GM21528 (cell line): ENCODE results near the gene CDH5.
"Not testable (repeated sequence)": the region's sequence is repeated elsewhere in the genome, so short reads cannot be mapped to it uniquely, and the experiment has no call there.

ENCODE experiments used
- ATAC-seq: cut with Tn5 transposase; IDR thresholded peaks from one replicate; pipeline ENCODE4 v1.9.1; 2021; ENCODE audit warnings: mild to moderate bottlenecking, moderate library complexity; ENCODE audit not compliant: unreplicated experiment, low FRiP score

The CDH5 gene

DNA sequence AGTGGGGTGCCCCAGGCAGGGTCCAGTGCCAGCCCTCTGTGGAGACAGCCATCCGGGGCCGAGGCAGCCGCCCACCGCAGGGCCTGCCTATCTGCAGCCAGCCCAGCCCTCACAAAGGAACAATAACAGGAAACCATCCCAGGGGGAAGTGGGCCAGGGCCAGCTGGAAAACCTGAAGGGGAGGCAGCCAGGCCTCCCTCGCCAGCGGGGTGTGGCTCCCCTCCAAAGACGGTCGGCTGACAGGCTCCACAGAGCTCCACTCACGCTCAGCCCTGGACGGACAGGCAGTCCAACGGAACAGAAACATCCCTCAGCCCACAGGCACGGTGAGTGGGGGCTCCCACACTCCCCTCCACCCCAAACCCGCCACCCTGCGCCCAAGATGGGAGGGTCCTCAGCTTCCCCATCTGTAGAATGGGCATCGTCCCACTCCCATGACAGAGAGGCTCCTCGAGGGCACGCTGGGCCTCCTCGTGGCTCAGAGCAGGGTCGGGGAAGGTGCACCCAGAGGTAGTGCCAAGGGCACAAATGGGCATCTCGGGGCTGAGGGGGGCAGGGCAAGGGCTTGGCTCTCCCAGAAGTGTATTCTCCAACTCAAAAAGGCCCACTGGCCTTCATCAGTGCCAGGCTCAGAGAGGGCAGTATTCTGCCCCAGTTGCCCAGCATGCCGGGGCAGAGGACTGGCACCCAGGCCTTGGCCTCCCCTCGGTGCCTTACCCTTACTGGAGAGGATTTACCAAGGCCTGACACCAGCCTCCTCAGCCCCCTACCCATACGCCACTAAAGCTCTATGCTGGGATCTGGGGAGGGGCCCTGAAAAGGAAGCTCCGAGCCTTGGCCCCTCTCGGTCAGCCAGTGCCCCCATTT lies at the start of gene CDH5:
Gene CDH5 (plus strand): TSS at position 259 of the 867 bp plus-strand sequence. CDS start 12,647 bp downstream, outside the sequence.
- no peak for ATAC-seq

GRCh38 chr16:66318505-66318904 lies 48.0 kb upstream of the CDH5 start:
- ATAC-seq = no peak

DNA sequence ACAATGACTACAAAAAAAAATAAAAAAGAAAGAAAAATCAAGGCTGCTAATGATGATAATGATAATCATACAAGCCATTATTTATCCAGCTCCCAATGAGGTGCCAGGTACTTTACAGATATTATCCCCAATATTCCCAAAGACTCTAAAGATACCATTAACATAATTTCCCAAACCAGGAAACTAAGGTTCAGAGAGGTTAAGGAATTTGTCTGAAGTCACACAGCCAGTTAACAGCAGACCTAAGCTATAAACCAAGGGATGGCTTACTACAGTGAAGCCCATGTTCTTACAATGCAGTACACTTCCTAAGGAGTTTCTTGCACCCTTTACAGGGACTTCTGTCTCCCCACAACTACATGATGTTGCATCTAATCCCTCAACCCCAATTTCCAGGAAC lies 45.7 kb upstream of the CDH5 start:
- no peak for ATAC-seq

DNA sequence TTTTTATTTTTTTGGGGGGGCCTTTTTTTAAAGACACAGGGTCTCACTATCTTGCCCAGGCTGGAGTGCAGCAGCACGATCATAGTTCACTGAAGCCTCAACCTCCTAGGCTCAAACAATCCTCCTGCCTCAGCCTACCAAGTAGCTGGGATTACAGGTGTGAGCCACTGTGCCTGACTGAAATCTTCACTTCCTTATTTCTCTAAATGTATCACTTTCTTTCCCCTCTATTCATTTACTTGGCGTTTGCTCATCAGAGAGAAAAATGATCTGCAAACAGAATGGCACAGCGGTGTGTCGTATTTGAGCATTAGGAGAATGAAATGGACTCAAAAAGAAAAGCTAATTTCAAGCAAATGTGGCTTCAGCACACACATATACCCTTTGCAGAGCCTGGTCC lies 44.3 kb upstream of the CDH5 start:
- peak; percentile 74 for ATAC-seq

- ATAC-seq = no peak
Measured at GRCh38 chr16:66324815-66325515, 41.5 kb upstream of the CDH5 start.

GRCh38 chr16:66325717-66326376 lies 40.6 kb upstream of the CDH5 start:
- no peak for ATAC-seq

- ATAC-seq = no peak
Measured at GRCh38 chr16:66326991-66327513, 39.4 kb upstream of the CDH5 start.

GRCh38 chr16:66328282-66328681 lies 38.2 kb upstream of the CDH5 start:
- no peak for ATAC-seq

DNA sequence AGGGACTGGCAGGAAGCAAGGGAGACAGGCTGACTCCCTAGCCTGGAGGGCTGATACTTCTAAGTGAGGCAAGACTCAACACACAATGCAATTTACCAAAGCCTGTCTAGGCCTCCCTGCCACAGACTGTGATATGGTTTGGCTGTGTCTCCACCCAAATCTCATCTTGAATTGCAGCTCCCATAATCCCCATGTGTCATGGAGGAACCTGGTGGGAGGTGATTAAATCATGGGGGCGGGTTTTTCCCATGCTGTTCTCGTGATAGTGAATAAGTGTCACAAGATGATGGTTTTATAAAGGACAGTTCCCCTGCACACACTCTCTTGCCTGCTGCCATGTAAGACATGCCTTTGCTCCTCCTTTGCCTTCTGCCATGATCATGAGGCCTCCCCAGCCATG lies 35.0 kb upstream of the CDH5 start:
- ATAC-seq = not testable (repeated sequence)

- ATAC-seq = no peak
Measured at GRCh38 chr16:66332634-66333610, 33.6 kb upstream of the CDH5 start.

- ATAC-seq = no peak
Measured at GRCh38 chr16:66334853-66335574, 31.5 kb upstream of the CDH5 start.

- no peak for ATAC-seq
Measured at GRCh38 chr16:66335704-66336329, 30.7 kb upstream of the CDH5 start.

- ATAC-seq = no peak
Measured at GRCh38 chr16:66337463-66338188, 28.9 kb upstream of the CDH5 start.

- ATAC-seq = no peak
Measured at GRCh38 chr16:66342294-66342900, 24.1 kb upstream of the CDH5 start.

GRCh38 chr16:66344533-66345145 lies 21.9 kb upstream of the CDH5 start:
- no peak for ATAC-seq

DNA sequence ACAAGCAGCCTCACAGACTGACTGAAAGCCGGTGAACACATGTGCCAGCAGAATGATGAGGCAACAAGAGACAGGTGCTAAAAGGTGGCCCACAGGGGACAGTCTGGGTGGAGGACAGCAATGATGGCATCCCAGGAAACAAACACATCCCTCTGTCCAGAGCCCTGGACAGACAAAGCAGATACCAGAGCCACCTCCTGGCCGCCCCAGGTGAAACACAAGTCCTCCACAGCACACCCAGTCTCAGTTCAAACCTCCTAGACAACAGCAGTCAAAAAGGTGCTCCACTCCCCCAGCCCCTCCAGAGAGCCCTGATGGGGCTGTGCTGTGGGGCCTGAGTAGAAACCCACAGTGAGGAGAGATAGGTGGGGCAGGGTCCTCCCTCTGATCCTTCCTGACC lies 20.3 kb upstream of the CDH5 start:
- no peak for ATAC-seq

DNA sequence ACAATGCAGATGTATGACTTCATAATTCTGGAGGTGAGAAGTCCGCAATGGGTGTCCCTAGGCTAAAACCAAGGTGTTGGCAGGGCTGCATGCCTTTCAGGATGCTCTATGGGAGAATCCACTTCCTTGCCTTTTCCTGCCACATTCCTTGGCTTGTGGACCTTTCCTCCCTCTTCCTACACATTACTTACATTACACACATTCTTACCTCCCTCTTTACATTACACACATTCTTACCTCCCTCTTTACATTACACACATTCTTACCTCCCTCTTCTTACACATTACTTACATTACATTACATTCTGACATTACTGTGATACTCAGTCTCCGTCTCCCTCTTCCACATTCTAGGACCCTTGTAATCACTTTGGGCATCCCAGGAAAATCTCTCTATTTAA lies 14.2 kb upstream of the CDH5 start:
- ATAC-seq = no peak
